GM12872 (cell line): ENCODE data around the gene MOGAT2.

ENCODE experiments used
- CTCF ChIP-seq: IDR thresholded peaks from 3 replicates; pipeline ENCODE4 v1.5.1; 2011; ENCODE audit warnings: low read depth, mild to moderate bottlenecking, low read length, moderate library complexity; ENCODE audit not compliant: insufficient read depth

The MOGAT2 gene

GRCh38 chr11:75780888-75781287 is 63.2 kb downstream of the MOGAT2 start:
- no peak for TF ChIP-seq CTCF

- no peak for TF ChIP-seq CTCF
Observed at GRCh38 chr11:75781296-75781695, 63.7 kb downstream of the MOGAT2 start.

GRCh38 chr11:75781831-75782230 is 64.2 kb downstream of the MOGAT2 start:
- no peak for TF ChIP-seq CTCF
